ENCODE data around the gene GRM7.
A peak's percentile ranks its signal among the peaks of the same experiment; 100 is the strongest.

GRM7 gene

DNA sequence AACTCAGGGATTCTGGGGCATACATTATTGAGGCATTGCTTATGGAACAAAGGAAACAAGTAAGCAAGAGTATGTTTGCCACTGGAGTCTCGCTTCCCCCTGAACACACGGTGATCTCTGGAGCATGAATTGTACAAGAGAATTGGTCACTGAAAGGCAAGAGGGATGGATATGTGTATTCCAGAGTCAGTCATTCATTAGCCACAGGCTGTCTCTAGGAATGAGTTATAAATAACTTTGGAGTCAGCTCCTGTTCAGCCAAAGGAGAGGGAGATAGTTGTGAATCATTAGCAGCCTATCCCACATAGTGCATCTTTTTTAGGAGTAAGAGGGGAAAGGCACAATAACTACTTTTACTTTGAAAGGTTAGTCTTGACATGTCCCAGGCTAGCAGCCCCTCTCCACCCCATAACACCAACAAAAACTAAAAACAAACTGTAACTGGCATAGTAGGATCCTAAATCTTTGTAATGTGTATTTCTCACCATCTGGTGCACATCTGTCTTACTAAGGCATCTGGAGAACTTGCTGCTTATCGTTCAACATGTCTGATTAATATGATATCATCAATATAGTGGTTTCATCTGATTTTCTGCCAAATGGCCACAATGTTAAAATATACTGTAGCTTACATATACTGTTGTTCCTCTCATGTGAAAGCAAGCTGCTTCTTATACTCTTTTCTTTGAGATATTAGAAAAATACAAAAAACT lies 462.2 kb downstream of the GRM7 start:
- no peak for DNase-seq

GRCh38 chr3:7328339-7328738 lies 467.4 kb downstream of the GRM7 start:
- peak; percentile 82 for DNase-seq

GRCh38 chr3:7332696-7333095 lies 471.8 kb downstream of the GRM7 start:
- DNase-seq = no peak

DNA sequence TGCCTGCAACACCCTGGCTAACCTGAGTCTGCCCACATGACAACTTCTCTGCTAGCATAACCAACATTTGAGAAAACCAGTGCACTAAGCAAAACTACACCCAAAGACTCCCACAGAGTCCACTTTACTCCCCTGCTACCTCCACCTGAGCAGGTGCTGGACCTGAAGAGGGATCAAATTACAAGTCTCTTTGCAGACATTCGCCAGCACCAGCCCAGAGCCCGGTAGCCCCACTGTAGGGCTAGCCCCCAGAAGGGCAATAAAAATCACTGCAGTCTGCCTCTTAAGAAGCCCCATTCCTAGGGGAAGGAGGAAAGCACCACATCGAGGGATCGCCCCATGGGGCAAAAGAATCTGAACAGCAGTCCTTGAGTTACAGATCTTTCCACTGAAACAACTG lies 472.2 kb downstream of the GRM7 start:
- peak; percentile 3 for DNase-seq

- DNase-seq = peak; percentile 26
These were observed 479.9 kb downstream of the GRM7 start for GRCh38 chr3:7340795-7341194.

GRCh38 chr3:7346364-7346763 lies 485.4 kb downstream of the GRM7 start:
- DNase-seq = no peak

- DNase-seq = no peak
These were observed 496.2 kb downstream of the GRM7 start for GRCh38 chr3:7357101-7357500.

DNA sequence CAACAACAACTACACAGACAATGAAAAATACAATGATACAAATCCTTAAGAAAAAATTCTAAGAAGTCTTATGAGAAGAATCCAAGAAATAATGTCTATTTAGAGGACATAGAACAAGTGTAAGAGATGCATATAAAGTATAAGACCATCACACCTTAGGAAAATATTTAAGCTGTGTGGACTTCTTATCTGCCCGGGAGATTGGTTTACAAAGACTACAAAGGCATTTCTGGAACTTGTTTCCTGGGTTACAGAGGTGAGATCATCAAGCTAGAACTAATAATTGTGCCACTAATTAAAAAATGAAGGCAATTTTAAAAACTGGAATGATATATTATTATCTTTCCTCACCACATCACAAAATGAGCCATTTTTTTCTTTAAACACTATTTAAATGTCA lies 507.1 kb downstream of the GRM7 start:
- DNase-seq = peak; percentile 1

- DNase-seq = no peak
These were observed 507.7 kb downstream of the GRM7 start for GRCh38 chr3:7368597-7368996.

DNA sequence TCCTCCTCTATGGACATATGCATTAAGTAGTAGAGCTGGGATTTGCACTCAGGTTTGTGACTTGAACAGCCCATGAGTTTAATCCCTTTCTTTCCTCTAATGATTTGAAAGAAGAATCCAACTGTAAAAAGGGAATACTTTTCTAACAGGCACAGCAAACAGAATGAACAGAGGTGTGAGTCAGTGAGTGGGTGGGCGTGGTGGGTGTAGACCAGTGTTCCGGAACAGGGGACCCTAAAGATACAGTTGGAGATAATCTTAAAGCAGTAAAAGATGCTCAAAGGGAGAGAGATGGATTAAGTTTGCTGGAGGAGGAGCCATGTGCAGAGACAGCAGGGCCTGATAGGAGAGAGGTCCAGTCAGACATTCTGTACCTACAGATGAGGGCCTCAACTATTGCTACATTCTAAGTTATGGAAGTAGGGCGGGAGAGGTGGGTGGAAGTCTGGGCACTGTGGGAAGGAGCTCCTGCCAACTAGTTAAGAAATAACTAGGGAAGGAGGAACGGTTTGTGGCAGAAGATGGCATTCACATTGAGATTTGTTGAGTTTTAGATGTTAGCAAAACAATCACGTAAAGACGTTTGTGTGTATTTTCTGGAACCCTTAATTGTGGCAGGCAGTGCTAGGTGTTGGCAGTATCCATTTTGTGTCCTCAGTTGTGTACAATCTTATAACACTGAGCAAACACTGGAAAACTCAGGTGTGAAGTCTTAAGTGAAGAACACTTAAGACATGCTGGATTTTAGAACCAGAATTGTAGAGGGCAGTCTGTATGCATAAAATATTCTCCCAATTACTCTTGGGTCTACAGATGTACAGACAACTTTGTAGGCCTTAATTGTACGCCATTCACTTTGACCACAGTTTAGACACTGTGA lies 511.0 kb downstream of the GRM7 start:
- DNase-seq = no peak

DNA sequence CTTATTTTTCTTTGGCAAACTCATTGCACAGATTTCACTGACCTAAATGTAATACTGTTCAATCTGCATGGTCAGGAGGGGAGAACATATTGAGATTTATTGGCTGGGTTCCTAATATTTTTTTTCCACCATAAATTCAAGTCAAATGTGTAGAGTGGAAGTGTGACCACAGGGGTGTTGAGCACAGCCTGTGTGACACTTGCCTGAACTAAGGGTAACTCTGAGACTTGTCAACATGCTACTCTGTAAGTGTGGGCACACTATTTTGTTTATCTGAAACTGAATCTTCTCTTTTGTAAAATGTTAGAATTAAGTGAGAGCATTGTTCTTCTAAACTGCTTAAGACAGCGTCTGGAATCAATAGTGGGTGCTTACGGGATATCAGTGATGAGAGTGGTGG lies 516.2 kb downstream of the GRM7 start:
- no peak for DNase-seq

DNA sequence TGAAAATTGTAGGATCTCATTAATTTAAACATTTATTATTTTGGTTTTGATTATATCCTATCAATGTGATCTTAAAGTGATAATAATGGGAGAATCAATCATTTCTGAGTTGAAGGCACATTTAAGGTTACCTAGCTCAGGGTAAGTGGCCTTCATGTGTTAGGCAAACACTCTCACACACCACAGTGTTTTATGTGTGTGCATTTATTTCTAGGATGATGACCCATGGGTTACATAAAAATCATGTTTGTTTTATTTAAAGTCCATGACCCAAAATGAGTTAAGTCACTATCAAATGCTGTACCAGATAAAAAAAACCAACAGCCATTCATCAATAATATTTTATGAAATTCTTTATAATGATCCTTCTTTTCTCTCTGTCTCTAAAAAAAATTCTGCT lies 520.8 kb downstream of the GRM7 start:
- peak; percentile 39 for DNase-seq

GRCh38 chr3:7382293-7383010 lies 521.5 kb downstream of the GRM7 start:
- peak; percentile 85 for DNase-seq

GRCh38 chr3:7385635-7386034 lies 524.7 kb downstream of the GRM7 start:
- no peak for DNase-seq

- DNase-seq = no peak
These were observed 527.1 kb downstream of the GRM7 start for GRCh38 chr3:7388026-7388425.

DNA sequence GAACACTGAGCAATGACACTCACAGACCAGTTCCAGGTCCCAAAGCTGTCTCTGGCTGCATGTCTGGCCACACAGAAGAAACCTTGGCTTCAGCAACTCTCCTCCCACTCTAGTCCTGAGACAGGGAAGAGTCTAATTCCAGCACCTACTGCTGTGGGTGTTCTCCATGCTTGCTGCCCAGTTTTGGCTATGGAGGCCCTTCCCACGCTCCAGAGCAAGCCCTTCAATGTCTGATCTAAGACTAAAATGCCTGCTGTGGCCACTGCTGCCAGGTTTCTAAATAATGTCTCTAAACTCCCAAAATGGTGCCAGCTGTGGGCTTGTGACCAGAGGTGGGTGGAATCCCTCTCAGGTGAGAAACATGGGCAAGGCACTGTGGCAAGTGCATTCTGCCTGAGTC lies 531.3 kb downstream of the GRM7 start:
- DNase-seq = no peak

DNA sequence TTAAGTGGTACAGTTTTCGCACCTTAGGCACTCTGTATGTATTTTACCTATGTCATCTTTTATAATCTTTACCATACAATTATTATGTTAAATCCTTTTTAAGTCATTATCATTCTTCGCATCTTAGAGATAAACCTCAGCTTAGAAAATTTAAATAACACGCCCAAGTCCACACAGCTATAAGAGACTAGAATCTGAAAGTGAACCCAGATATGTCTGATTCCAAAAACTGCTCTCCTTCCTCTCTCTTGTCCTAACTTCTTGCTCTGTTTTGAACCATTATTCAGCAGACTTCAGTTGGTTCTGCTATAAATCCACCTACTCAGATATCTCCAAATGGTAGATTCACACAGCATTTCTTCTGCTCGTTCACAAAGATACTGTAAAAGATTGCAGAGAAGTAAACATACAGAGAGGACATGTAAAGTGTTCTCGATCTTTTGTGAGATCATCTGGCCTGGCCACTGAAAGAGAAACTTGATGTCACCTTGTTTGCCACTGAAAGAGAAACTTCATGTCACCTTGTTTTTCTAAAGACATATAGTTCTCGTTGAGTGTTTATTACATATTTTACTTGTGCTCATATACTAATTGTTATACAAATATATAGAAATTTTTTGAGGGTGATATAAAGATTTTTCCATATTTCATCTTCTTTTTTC lies 533.2 kb downstream of the GRM7 start:
- no peak for DNase-seq

GRCh38 chr3:7396534-7396933 lies 535.6 kb downstream of the GRM7 start:
- DNase-seq = no peak

DNA sequence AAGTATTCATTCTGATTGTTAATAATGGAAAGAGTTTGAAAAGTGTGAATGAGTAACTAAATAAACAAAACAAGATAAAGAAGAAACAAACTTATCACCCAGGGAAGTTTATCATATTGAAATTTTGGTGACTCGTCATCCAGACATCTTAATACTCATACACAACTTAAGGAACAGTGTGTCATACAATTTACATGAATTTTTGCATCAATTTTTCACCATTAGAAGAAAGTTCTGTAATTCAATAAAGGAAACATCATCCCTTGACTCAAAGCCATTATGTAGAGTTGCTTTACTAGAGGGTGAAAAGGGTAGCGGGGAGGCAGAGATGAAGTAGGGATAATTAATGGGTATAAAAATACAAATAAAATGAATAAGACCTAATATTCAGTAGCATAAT lies 536.2 kb downstream of the GRM7 start:
- no peak for DNase-seq

DNA sequence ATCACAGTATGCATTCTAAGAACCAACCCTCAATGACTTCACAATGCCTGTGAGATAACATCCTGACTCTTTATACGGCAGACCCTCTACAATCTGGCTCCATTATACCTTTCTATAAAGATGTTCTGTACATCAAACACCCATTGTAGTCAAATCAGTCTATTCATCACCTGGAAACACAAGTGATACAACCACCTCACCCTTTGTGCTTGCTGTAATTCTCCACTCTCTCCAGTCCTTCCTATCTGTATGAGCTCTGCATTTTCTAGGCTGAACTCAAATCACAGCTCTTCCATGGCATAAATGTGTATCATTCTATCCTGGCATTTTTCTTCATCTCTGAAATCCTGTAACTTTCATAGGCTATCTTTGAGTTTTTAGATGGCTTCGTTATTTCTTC lies 539.4 kb downstream of the GRM7 start:
- DNase-seq = no peak

- no peak for DNase-seq
These were observed 540.5 kb downstream of the GRM7 start for GRCh38 chr3:7401418-7401817.

DNA sequence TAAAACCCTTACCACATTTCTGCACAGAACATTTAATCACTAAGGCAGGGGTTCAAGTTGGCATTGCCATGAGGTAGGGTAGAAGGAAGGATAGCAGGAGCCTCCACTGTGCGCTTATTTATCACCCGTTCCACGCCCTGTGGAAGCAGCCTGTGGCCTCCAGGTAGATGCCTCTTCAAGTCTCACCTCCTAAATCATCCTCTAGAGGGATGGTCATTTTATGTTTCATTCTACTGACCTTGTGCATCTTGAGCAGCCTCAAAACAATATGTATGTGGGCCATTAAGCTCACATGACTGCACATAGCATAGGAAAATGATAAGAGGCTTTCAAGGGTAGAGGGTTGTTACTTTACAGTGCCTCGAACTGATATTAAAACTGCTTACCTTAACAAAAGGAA lies 546.2 kb downstream of the GRM7 start:
- no peak for DNase-seq

DNA sequence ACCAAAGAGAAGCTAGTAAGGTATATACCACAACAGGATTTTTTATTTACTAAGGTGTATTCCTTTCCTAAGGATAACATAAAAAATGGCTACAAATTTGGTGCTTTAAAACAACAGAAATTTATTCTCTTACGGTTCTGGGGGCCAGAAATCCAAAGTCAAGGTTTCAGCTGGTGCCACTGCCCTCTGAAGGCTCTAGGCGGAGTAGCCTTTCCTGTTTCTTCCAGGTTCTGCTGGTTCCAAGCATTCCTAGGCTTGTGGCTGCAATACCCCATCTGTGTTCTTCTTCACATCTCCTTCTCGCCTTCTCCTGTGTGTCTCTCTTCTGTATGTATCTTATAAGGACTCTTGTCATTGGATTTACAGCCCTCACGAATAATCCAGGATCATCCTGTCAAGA lies 549.9 kb downstream of the GRM7 start:
- no peak for DNase-seq

Measured in NCI-H69 (cell line).